Osteocyte (in vitro differentiated cells): ENCODE data around the gene FRMPD1. TPM values are rescaled to one million over a fixed set of nuclear protein-coding genes. Genes with fewer than 3 reads are reported as not detected.

ENCODE experiments used
- DNase-seq: peaks from one replicate; pipeline ENCODE4 v3.0.0; 2021; ENCODE audit warnings: mixed read lengths; ENCODE audit not compliant: unreplicated experiment; ENCODE audit errors: extremely low spot score
- H3K27ac Mint-ChIP-seq: one replicate; pipeline ENCODE4 v1.8.0; 2021; ENCODE audit warnings: mild to moderate bottlenecking, mixed read lengths; ENCODE audit not compliant: unreplicated experiment
- H3K27me3 Mint-ChIP-seq: one replicate; pipeline ENCODE4 v1.8.0; 2021; ENCODE audit warnings: mixed read lengths; ENCODE audit not compliant: unreplicated experiment
- H3K36me3 Mint-ChIP-seq: one replicate; pipeline ENCODE4 v1.8.0; 2021; ENCODE audit warnings: mixed read lengths; ENCODE audit not compliant: unreplicated experiment
- H3K4me1 Mint-ChIP-seq: one replicate; pipeline ENCODE4 v1.8.0; 2021; ENCODE audit warnings: mixed read lengths; ENCODE audit not compliant: unreplicated experiment
- H3K4me3 Mint-ChIP-seq: one replicate; pipeline ENCODE4 v1.8.0; 2021; ENCODE audit warnings: mild to moderate bottlenecking, moderate library complexity, mixed read lengths; ENCODE audit not compliant: unreplicated experiment
- H3K9me3 Mint-ChIP-seq: one replicate; pipeline ENCODE4 v1.8.0; 2021; ENCODE audit warnings: mixed read lengths; ENCODE audit not compliant: unreplicated experiment
- CTCF ChIP-seq: fragments of 200-600 bp; sonication (generic); IDR thresholded peaks from 2 replicates; pipeline ENCODE4 v1.5.0; 2021; ENCODE audit warnings: antibody characterized with exemption, mild to moderate bottlenecking, moderate library complexity
- total RNA-seq: library from RNA; stranded (reverse); gene quantifications from 2 replicates; pipeline ENCODE4 v1.2.1, GENCODE V29; 2021

The FRMPD1 gene
- total RNA-seq, 1 donor from 2014 or later = not detected

GRCh38 chr9:37609735-37610397 lies 40.9 kb upstream of the FRMPD1 start:
- H3K4me3 Mint-ChIP-seq = no peak overlapping the region
- H3K27me3 Mint-ChIP-seq = peaks cover 62% of the 10 kb centered on the region
- H3K36me3 Mint-ChIP-seq = no peaks in the 10 kb centered on the region
- no peaks in the 10 kb centered on the region for H3K4me1 Mint-ChIP-seq
- TF ChIP-seq CTCF = no peak
- no peak overlapping the region for H3K27ac Mint-ChIP-seq
- no peak for DNase-seq
- H3K9me3 Mint-ChIP-seq = no peaks in the 10 kb centered on the region

GRCh38 chr9:37611014-37611413 lies 39.7 kb upstream of the FRMPD1 start:
- no peak for DNase-seq
- Mint-ChIP-seq H3K4me3 (no peak overlapping the region), H3K9me3 (no peaks in the 10 kb centered on the region), H3K4me1 (no peaks in the 10 kb centered on the region), H3K27ac (no peak overlapping the region), H3K36me3 (no peaks in the 10 kb centered on the region), H3K27me3 (peaks cover 61% of the 10 kb centered on the region)
- TF ChIP-seq CTCF = no peak

GRCh38 chr9:37611961-37612360 lies 38.8 kb upstream of the FRMPD1 start:
- Mint-ChIP-seq H3K4me3 (no peak overlapping the region), H3K27me3 (peaks cover 54% of the 10 kb centered on the region), H3K4me1 (no peaks in the 10 kb centered on the region), H3K9me3 (no peaks in the 10 kb centered on the region), H3K36me3 (no peaks in the 10 kb centered on the region), H3K27ac (no peak overlapping the region)
- TF ChIP-seq CTCF = no peak
- no peak for DNase-seq

GRCh38 chr9:37617161-37617560 lies 33.6 kb upstream of the FRMPD1 start:
- H3K4me1 Mint-ChIP-seq = no peaks in the 10 kb centered on the region
- no peaks in the 10 kb centered on the region for H3K36me3 Mint-ChIP-seq
- H3K9me3 Mint-ChIP-seq = no peaks in the 10 kb centered on the region
- peaks cover 37% of the 10 kb centered on the region for H3K27me3 Mint-ChIP-seq
- DNase-seq = no peak
- no peak overlapping the region for H3K4me3 Mint-ChIP-seq
- TF ChIP-seq CTCF = no peak
- no peak overlapping the region for H3K27ac Mint-ChIP-seq

- TF ChIP-seq CTCF = no peak
- no peaks in the 10 kb centered on the region for H3K36me3 Mint-ChIP-seq
- DNase-seq = no peak
- no peaks in the 10 kb centered on the region for H3K9me3 Mint-ChIP-seq
- H3K27ac Mint-ChIP-seq = no peak overlapping the region
- H3K4me1 Mint-ChIP-seq = no peaks in the 10 kb centered on the region
- no peak overlapping the region for H3K4me3 Mint-ChIP-seq
- peaks cover 39% of the 10 kb centered on the region for H3K27me3 Mint-ChIP-seq
Measured at GRCh38 chr9:37617832-37618231, 32.9 kb upstream of the FRMPD1 start.
